K562 (cell line): Measurements from ENCODE around the gene ADGRF5. TPM values are rescaled to one million over a fixed set of nuclear protein-coding genes. Genes with fewer than 3 reads are reported as not detected.

ENCODE experiments used
- ATAC-seq: fragments of 200-7000 bp; cut with Tn5 transposase; 3 replicates; pipeline ENCODE4 v1.9.1; 2020; ENCODE audit warnings: moderate library complexity
- BruUV-seq: library from RNA; stranded (reverse); fragments of 400-500 nt; replicated peaks from 2 replicates; lab custom pipeline; 2021; lab: Mats Ljungman, UMichigan
- CTCF ChIA-PET: fragments of 300-600 bp; formaldehyde crosslinking; extraction: SDS; loops from one replicate; lab custom pipeline; 2021; ENCODE audit warnings: low intra/inter-chr PET ratio; lab: Yijun Ruan, JAX
- POLR2A ChIA-PET: fragments of 300-600, 350-650 bp; sonication (Branson Sonifier 250); formaldehyde crosslinking; extraction: SDS; loops from one replicate; lab custom pipeline; 2021; ENCODE audit warnings: antibody characterized with exemption, inconsistent platforms; lab: Yijun Ruan, JAX
- DNase-seq, 4 experiments: peaks; one replicate each; pipeline versions ENCODE4 v3.0.0 to v3.0.0-alpha.2; 2011 to 2018; ENCODE audit warnings: low spot score in 3 of 4, mixed read lengths in 3 of 4; ENCODE audit errors: extremely low read depth in 1 of 4
- FAIRE-seq: peaks from 2 replicates; lab custom pipeline; 2011; peaks lifted over from hg19 to GRCh38; lab: Jason Lieb, UNC
- H2AFZ ChIP-seq: 2 replicates; pipeline ENCODE4 v1.6.0; 2011; ENCODE audit warnings: low read depth, low read length, control low read depth, inconsistent platforms
- H3K27ac ChIP-seq: fragments of 200-600 bp; 3 replicates; pipeline ENCODE4 v1.8.0; 2011; ENCODE audit warnings: low read depth, mild to moderate bottlenecking, control low read depth, inconsistent platforms, low read length, moderate library complexity, mixed read lengths; ENCODE audit errors: extremely low read depth
- H3K27me3 ChIP-seq, 2 experiments: fragments of 300-600 bp in 1 of 2; 2 replicates in 1 of 2; 3 replicates in 1 of 2; pipeline versions ENCODE4 v1.6.0 to v1.8.0; 2011; ENCODE audit warnings: inconsistent platforms in 2 of 2, low read length in 2 of 2, mild to moderate bottlenecking in 1 of 2, mixed read lengths in 1 of 2, moderate library complexity in 1 of 2; ENCODE audit not compliant: control insufficient read depth in 2 of 2, insufficient read depth in 2 of 2
- H3K36me3 ChIP-seq: fragments of 300-600 bp; 3 replicates; pipeline ENCODE4 v1.8.0; 2011; ENCODE audit warnings: mild to moderate bottlenecking, low read length, inconsistent platforms; ENCODE audit not compliant: control insufficient read depth, insufficient read depth
- H3K4me1 ChIP-seq, 2 experiments: fragments of 200-600 bp in 1 of 2; replicated peaks in 1 of 2; 2 replicates in 1 of 2; 3 replicates in 1 of 2; pipeline versions ENCODE4 v1.5.1 to v1.8.0; 2011; ENCODE audit warnings: inconsistent platforms in 2 of 2, low read length in 2 of 2, mild to moderate bottlenecking in 1 of 2, mixed read lengths in 1 of 2, moderate library complexity in 1 of 2; ENCODE audit not compliant: control insufficient read depth in 2 of 2, insufficient read depth in 2 of 2
- H3K4me2 ChIP-seq: 2 replicates; pipeline ENCODE4 v1.6.1; 2011; ENCODE audit warnings: low read length, control low read depth, inconsistent platforms, mixed read lengths; ENCODE audit not compliant: insufficient read depth
- H3K4me3 ChIP-seq: fragments of 200-600 bp; sonication (generic), shearing (Covaris generic); 2 replicates; pipeline ENCODE4 v1.5.1; 2016; ENCODE audit warnings: control low read depth, inconsistent platforms
- H3K79me2 ChIP-seq: fragments of 200-600 bp; 3 replicates; pipeline ENCODE4 v1.8.0; 2011; ENCODE audit warnings: low read length, inconsistent platforms; ENCODE audit not compliant: control insufficient read depth, insufficient read depth
- H3K9ac ChIP-seq, 2 experiments: 2 replicates each; pipeline versions ENCODE4 v1.6.0 to v1.6.1; 2011; ENCODE audit warnings: low read depth in 2 of 2, low read length in 2 of 2, control low read depth in 1 of 2, inconsistent platforms in 1 of 2, mild to moderate bottlenecking in 1 of 2, mixed read lengths in 1 of 2; ENCODE audit not compliant: insufficient read depth in 1 of 2
- H3K9me1 ChIP-seq: one replicate; pipeline ENCODE4 v1.6.0; 2011; ENCODE audit warnings: inconsistent platforms, mild to moderate bottlenecking, low read length, moderate library complexity; ENCODE audit not compliant: control insufficient read depth, insufficient read depth
- H3K9me3 ChIP-seq: replicated peaks from 2 replicates; pipeline ENCODE4 v1.5.1; 2011; ENCODE audit warnings: low read depth, low read length, inconsistent platforms; ENCODE audit not compliant: control insufficient read depth, insufficient read depth
- H4K20me1 ChIP-seq: replicated peaks from 2 replicates; pipeline ENCODE4 v1.6.1; 2011; ENCODE audit warnings: low read length, inconsistent platforms, mixed read lengths; ENCODE audit not compliant: control insufficient read depth, insufficient read depth
- CBFA2T2 ChIP-seq: fragments of 450-650 bp; conservative IDR thresholded peaks from 2 replicates; pipeline ENCODE4 v1.6.1; 2017; ENCODE audit warnings: mild to moderate bottlenecking
- JUNB ChIP-seq: fragments of 450-650 bp; formaldehyde crosslinking; conservative IDR thresholded peaks from 2 replicates; pipeline ENCODE4 v1.4.0; 2020; ENCODE audit warnings: mild to moderate bottlenecking
- NR1H2 ChIP-seq: sonication (generic); formaldehyde crosslinking; IDR thresholded peaks from 2 replicates; pipeline ENCODE4 v1.4.0; 2020; ENCODE audit warnings: mild to moderate bottlenecking, missing genetic modification reagents
- PHTF2 ChIP-seq: fragments of 250-450 bp; sonication (Bioruptor Pico); IDR thresholded peaks from 2 replicates; pipeline ENCODE4 v1.5.0; 2021; ENCODE audit warnings: mild to moderate bottlenecking
- PURB ChIP-seq: sonication (generic); formaldehyde crosslinking; IDR thresholded peaks from 2 replicates; pipeline ENCODE4 v1.9.0; 2021; ENCODE audit warnings: low read depth, mild to moderate bottlenecking, missing genetic modification reagents
- TCF7L2 ChIP-seq: fragments of 150-350 bp; IDR thresholded peaks from 2 replicates; pipeline ENCODE4 v1.6.1; 2016; ENCODE audit warnings: low read depth, mild to moderate bottlenecking, low read length, moderate library complexity
- TEAD2 ChIP-seq: fragments of 450-650 bp; IDR thresholded peaks from 2 replicates; pipeline ENCODE4 v1.6.1; 2016; ENCODE audit warnings: missing genetic modification characterization, control low read depth, missing compliant biosample characterization
- ZKSCAN8 ChIP-seq: fragments of 200-800 bp; sonication (Bioruptor generic); IDR thresholded peaks from 2 replicates; pipeline ENCODE4 v1.6.1; 2016; ENCODE audit warnings: missing genetic modification characterization, missing compliant biosample characterization
- ZNF282 ChIP-seq: sonication (generic); formaldehyde crosslinking; IDR thresholded peaks from 2 replicates; pipeline ENCODE4 v1.8.1; 2023; ENCODE audit warnings: missing genetic modification reagents
- WGBS: fragments of 100-300 bp; shearing (Covaris generic); methylation state at CpG from one replicate; pipeline ENCODE4 v1.1.6; 2016; ENCODE audit warnings: low coverage, mixed read lengths; ENCODE audit not compliant: insufficient coverage; ENCODE audit errors: missing lambda C conversion rate; 5-methylcytosine and 5-hydroxymethylcytosine counted together
- in situ Hi-C: fragments of 300-500 bp; cut with MboI; formaldehyde crosslinking; loops from 4 replicates; pipeline ENCODE4 v1.15.0; 2018; ENCODE audit warnings: inconsistent platforms, mixed read lengths
- intact Hi-C: fragments of 100-400 bp; cut with micrococcal nuclease; formaldehyde crosslinking; loops from 2 replicates; pipeline ENCODE4 v1.14.2; 2022
- polyA plus RNA-seq, 8 experiments: library from polyadenylated mRNA; depleted of rRNA in 4 of 8; stranded (reverse) in 5 of 8; unstranded in 3 of 8; fragments of >200 nt; fragmentation: Nextera tagmentation in 2 of 8; fragmentation: Illumina TruSeq in 1 of 8; extraction: Ambion mirVana in 2 of 8; extraction: Trizol in 1 of 8; gene quantifications; 2 replicates each; pipeline versions ENCODE4 v1.2.1 to v1.2.3, GENCODE V29; 2011 to 2014; ENCODE audit warnings: inconsistent platforms in 1 of 8, missing spikeins in 1 of 8
- total RNA-seq, 7 experiments: library from RNA; depleted of rRNA in 6 of 7; stranded (reverse); fragments of >200 nt in 6 of 7; fragmentation: Illumina TruSeq in 2 of 7; extraction: Trizol in 2 of 7; gene quantifications; 2 replicates each; pipeline versions ENCODE4 v1.2.1 to v1.2.3, GENCODE V29; 2011 to 2021; ENCODE audit warnings: low replicate concordance in 1 of 7
- TF ChIP-seq, protein P1 (sequence below), 2 experiments: fragments of 450-650 bp in 1 of 2; sonication (generic) in 1 of 2; formaldehyde crosslinking in 1 of 2; IDR thresholded peaks; 2 replicates each; pipeline versions ENCODE4 v1.7.1 to v1.9.0; 2016 to 2022; ENCODE audit warnings: inconsistent platforms in 1 of 2, mild to moderate bottlenecking in 1 of 2, missing genetic modification reagents in 1 of 2
- TF ChIP-seq, protein P2 (sequence below), 2 experiments: fragments of 450-650 bp in 1 of 2; IDR thresholded peaks; 2 replicates each; pipeline ENCODE4 v1.6.1; 2011 to 2017; ENCODE audit warnings: low read depth in 2 of 2, antibody characterized with exemption in 1 of 2, borderline replicate concordance in 1 of 2, low read length in 1 of 2, mild to moderate bottlenecking in 1 of 2, mixed read lengths in 1 of 2; ENCODE audit not compliant: control insufficient read depth in 1 of 2

ADGRF5 gene
- total and polyA plus RNA-seq, 9 of the 15 experiments (the other 6 are each of a cell fraction or from before 2014, with no cell fraction given) = 0.07 TPM; not detected in 8

DNA sequence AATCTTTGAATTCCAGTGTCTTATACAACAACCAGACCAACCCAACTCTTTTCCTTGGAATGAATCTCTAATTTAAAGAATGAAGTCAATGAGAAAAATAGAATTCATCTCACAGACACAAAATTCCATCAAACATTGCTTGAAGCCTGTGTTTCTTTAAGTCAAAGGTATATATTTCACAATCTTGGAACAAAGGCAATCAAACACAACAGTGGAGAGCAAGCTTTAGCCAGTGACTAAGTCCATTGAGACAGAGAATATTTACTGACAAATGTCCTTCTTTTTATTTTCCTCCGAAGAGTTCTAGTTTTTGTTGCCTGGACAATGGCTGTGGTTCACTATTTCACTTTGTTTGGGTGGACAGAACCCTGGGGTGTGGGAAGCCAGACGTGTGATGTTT is 92.8 kb downstream of the ADGRF5 start:
- ATAC-seq (no peak), DNase-seq (no peak), FAIRE-seq (no peak)
- Histone ChIP-seq H4K20me1 (no peaks in the 10 kb centered on the region), H3K4me3 (no peak overlapping the region), H3K36me3 (no peaks in the 10 kb centered on the region), H3K4me1 (no peaks in the 10 kb centered on the region), H3K9ac (no peak overlapping the region), H2AFZ (no peak overlapping the region), H3K27me3 (peaks cover 0 to 7% of the 10 kb centered on the region in 2 experiments; a peak in 1 of 5 replicates), H3K9me1 (no peaks in the 10 kb centered on the region), H3K9me3 (no peaks in the 10 kb centered on the region), H3K4me2 (no peak overlapping the region), H3K79me2 (no peaks in the 10 kb centered on the region), H3K27ac (no peak overlapping the region)
- in situ Hi-C loops (no loop called here), intact Hi-C loops (no loop called here)
- CTCF ChIA-PET = no interaction called here
- BruUV-seq = no TSS peak
- POLR2A ChIA-PET = no interaction called here
- 0% methylated on average over 2 of the region's 2 CpGs for WGBS
- TF ChIP-seq PURB (CRISPR knock-in tag) (no peak), PHTF2 (CRISPR knock-in tag) (no peak), ZNF282 (CRISPR knock-in tag) (no peak), CBFA2T2 (no peak), TCF7L2 (no peak), ZKSCAN8 (CRISPR knock-in tag) (no peak), JUNB (CRISPR knock-in tag) (no peak), NR1H2 (CRISPR knock-in tag) (no peak), TEAD2 (tag) (no peak)
- TF ChIP-seq, protein P1, sequence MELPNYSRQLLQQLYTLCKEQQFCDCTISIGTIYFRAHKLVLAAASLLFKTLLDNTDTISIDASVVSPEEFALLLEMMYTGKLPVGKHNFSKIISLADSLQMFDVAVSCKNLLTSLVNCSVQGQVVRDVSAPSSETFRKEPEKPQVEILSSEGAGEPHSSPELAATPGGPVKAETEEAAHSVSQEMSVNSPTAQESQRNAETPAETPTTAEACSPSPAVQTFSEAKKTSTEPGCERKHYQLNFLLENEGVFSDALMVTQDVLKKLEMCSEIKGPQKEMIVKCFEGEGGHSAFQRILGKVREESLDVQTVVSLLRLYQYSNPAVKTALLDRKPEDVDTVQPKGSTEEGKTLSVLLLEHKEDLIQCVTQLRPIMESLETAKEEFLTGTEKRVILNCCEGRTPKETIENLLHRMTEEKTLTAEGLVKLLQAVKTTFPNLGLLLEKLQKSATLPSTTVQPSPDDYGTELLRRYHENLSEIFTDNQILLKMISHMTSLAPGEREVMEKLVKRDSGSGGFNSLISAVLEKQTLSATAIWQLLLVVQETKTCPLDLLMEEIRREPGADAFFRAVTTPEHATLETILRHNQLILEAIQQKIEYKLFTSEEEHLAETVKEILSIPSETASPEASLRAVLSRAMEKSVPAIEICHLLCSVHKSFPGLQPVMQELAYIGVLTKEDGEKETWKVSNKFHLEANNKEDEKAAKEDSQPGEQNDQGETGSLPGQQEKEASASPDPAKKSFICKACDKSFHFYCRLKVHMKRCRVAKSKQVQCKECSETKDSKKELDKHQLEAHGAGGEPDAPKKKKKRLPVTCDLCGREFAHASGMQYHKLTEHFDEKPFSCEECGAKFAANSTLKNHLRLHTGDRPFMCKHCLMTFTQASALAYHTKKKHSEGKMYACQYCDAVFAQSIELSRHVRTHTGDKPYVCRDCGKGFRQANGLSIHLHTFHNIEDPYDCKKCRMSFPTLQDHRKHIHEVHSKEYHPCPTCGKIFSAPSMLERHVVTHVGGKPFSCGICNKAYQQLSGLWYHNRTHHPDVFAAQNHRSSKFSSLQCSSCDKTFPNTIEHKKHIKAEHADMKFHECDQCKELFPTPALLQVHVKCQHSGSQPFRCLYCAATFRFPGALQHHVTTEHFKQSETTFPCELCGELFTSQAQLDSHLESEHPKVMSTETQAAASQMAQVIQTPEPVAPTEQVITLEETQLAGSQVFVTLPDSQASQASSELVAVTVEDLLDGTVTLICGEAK (IDR thresholded peaks at IDR 0.05) = no peak
- TF ChIP-seq, protein P1 (CRISPR knock-in tag; IDR thresholded peaks at IDR 0.05) = no peak
- TF ChIP-seq, protein P2, sequence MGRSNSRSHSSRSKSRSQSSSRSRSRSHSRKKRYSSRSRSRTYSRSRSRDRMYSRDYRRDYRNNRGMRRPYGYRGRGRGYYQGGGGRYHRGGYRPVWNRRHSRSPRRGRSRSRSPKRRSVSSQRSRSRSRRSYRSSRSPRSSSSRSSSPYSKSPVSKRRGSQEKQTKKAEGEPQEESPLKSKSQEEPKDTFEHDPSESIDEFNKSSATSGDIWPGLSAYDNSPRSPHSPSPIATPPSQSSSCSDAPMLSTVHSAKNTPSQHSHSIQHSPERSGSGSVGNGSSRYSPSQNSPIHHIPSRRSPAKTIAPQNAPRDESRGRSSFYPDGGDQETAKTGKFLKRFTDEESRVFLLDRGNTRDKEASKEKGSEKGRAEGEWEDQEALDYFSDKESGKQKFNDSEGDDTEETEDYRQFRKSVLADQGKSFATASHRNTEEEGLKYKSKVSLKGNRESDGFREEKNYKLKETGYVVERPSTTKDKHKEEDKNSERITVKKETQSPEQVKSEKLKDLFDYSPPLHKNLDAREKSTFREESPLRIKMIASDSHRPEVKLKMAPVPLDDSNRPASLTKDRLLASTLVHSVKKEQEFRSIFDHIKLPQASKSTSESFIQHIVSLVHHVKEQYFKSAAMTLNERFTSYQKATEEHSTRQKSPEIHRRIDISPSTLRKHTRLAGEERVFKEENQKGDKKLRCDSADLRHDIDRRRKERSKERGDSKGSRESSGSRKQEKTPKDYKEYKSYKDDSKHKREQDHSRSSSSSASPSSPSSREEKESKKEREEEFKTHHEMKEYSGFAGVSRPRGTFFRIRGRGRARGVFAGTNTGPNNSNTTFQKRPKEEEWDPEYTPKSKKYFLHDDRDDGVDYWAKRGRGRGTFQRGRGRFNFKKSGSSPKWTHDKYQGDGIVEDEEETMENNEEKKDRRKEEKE (IDR thresholded peaks at IDR 0.05; ENCODE audit: borderline replicate concordance in 1 of 2, control insufficient read depth in 1 of 2, low read depth in 2 of 2, low read length in 1 of 2) = no peak
